ENCODE data around the gene SLC14A1. TPM values are rescaled to one million over a fixed set of nuclear protein-coding genes. Genes with fewer than 3 reads are reported as not detected.

Gene SLC14A1
- total RNA-seq, 1 donor from 2014 or later, result 0.36 TPM

DNA sequence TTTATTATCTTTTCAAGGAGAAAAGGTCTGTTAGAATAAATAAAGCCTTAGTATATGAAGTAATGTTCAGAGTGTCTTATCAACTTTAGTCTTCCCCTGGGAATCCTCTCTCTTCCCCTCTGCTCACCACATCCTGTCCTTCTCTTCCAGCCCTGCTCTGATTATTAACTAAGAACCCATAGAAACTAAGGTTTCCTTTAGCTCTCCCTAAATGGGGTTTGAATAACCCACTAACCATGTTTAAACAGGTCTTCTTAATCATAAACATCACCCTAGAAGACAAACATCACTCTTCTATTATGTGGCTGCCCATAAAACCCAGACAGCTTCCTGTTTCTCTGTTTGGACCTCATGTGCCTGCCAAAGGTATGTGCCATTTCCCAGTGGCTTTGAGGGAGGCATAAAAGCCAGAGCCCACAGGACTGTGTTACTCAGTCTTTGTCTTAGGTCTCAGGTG lies 50.1 kb downstream of the SLC14A1 start:
- TF ChIP-seq, protein P1, sequence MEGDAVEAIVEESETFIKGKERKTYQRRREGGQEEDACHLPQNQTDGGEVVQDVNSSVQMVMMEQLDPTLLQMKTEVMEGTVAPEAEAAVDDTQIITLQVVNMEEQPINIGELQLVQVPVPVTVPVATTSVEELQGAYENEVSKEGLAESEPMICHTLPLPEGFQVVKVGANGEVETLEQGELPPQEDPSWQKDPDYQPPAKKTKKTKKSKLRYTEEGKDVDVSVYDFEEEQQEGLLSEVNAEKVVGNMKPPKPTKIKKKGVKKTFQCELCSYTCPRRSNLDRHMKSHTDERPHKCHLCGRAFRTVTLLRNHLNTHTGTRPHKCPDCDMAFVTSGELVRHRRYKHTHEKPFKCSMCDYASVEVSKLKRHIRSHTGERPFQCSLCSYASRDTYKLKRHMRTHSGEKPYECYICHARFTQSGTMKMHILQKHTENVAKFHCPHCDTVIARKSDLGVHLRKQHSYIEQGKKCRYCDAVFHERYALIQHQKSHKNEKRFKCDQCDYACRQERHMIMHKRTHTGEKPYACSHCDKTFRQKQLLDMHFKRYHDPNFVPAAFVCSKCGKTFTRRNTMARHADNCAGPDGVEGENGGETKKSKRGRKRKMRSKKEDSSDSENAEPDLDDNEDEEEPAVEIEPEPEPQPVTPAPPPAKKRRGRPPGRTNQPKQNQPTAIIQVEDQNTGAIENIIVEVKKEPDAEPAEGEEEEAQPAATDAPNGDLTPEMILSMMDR (IDR thresholded peaks at IDR 0.05; ENCODE audit: unreplicated experiment), result no peak
- Mint-ChIP-seq H3K4me1 (ENCODE audit: unreplicated experiment) (peaks cover 6% of the 10 kb centered on the region), H3K27me3 (ENCODE audit: unreplicated experiment) (peaks cover 2% of the 10 kb centered on the region), H3K4me3 (ENCODE audit: unreplicated experiment) (no peak overlapping the region), H3K9me3 (ENCODE audit: unreplicated experiment) (no peaks in the 10 kb centered on the region), H3K27ac (ENCODE audit: unreplicated experiment) (no peak overlapping the region), H3K36me3 (ENCODE audit: low read depth, unreplicated experiment) (peaks cover 6% of the 10 kb centered on the region)
- DNase-seq (ENCODE audit: low spot score), result no peak

DNA sequence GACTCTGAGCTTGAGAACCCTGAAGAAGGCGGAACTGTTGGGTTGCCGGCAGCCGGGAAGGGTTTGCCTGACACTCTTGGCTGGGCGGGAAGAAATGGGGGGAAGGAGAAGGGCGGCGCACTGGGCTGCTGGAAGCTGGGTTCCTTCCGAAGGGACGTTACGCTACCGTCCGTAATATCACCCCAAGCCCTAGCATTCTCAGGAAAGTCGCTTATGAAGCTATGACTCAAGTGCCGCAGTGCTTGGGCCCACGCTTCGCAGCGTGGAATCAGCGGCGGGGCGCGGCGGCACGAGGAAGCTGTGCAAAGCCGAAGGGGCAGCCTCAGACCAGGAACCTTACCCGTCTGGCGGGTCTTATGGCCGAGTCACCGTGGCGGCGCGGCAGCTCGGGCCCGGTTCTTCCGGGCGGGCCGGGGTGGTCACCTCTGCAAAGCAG lies 51.3 kb downstream of the SLC14A1 start:
- H3K9me3 Mint-ChIP-seq (ENCODE audit: unreplicated experiment), result no peaks in the 10 kb centered on the region
- TF ChIP-seq, protein P1 (IDR thresholded peaks at IDR 0.05; ENCODE audit: unreplicated experiment), result no peak
- peak; percentile 11 for DNase-seq (ENCODE audit: low spot score)
- H3K27ac Mint-ChIP-seq (ENCODE audit: unreplicated experiment), result no peak overlapping the region
- H3K36me3 Mint-ChIP-seq (ENCODE audit: low read depth, unreplicated experiment), result peaks cover 2% of the 10 kb centered on the region
- peaks cover 3% of the 10 kb centered on the region for H3K27me3 Mint-ChIP-seq (ENCODE audit: unreplicated experiment)
- peak overlapping the region; percentile 75 for H3K4me3 Mint-ChIP-seq (ENCODE audit: unreplicated experiment)
- peaks cover 6% of the 10 kb centered on the region for H3K4me1 Mint-ChIP-seq (ENCODE audit: unreplicated experiment)

DNA sequence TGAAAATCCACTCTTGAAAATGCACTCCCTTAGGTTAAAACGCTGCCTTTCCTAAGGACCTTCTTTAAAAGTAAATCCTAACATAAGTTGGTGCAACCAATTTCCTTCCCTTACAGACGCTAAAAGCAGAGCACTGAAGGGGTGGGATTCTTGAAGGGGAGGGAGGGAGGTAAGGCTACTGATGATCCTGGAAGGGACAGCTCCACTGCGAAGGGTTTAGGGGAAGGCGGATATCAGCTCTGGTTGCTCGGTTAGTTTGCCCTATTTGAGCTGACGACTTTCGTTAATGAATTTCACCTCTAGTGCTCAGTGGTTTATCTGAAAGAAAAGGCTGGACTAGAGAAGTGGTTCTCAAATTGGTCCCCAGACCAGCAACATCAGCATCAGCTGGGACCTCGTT lies 51.8 kb downstream of the SLC14A1 start:
- peak overlapping the region; percentile 12 for H3K4me3 Mint-ChIP-seq (ENCODE audit: unreplicated experiment)
- peaks cover 6% of the 10 kb centered on the region for H3K4me1 Mint-ChIP-seq (ENCODE audit: unreplicated experiment)
- H3K9me3 Mint-ChIP-seq (ENCODE audit: unreplicated experiment), result no peaks in the 10 kb centered on the region
- H3K27me3 Mint-ChIP-seq (ENCODE audit: unreplicated experiment), result peaks cover 5% of the 10 kb centered on the region
- no peak overlapping the region for H3K27ac Mint-ChIP-seq (ENCODE audit: unreplicated experiment)
- DNase-seq (ENCODE audit: low spot score), result no peak
- no peaks in the 10 kb centered on the region for H3K36me3 Mint-ChIP-seq (ENCODE audit: low read depth, unreplicated experiment)
- TF ChIP-seq, protein P1 (IDR thresholded peaks at IDR 0.05; ENCODE audit: unreplicated experiment), result no peak

DNA sequence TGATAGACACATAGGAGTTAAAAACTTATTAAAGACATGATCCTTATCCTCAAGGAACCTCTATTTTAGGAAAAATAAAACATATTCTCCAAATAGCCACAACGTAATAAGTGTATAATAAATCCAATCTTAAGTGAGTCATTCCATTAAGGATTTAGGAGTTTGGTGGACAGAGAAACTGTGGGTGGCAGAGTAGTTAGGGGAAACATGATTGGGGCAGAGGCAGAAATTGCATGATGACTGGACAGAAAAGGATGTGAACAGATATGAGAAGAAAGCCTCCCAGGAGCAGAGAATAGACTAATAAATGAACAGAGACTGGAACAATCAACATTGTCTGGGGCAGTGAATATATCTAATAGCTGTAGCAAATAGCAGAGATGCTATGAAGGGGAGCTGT lies 53.4 kb downstream of the SLC14A1 start:
- Mint-ChIP-seq H3K4me1 (ENCODE audit: unreplicated experiment) (peaks cover 6% of the 10 kb centered on the region), H3K9me3 (ENCODE audit: unreplicated experiment) (no peaks in the 10 kb centered on the region), H3K27ac (ENCODE audit: unreplicated experiment) (no peak overlapping the region), H3K27me3 (ENCODE audit: unreplicated experiment) (peaks cover 5% of the 10 kb centered on the region), H3K4me3 (ENCODE audit: unreplicated experiment) (no peak overlapping the region), H3K36me3 (ENCODE audit: low read depth, unreplicated experiment) (no peaks in the 10 kb centered on the region)
- TF ChIP-seq, protein P1 (IDR thresholded peaks at IDR 0.05; ENCODE audit: unreplicated experiment), result no peak
- DNase-seq (ENCODE audit: low spot score), result no peak

DNA sequence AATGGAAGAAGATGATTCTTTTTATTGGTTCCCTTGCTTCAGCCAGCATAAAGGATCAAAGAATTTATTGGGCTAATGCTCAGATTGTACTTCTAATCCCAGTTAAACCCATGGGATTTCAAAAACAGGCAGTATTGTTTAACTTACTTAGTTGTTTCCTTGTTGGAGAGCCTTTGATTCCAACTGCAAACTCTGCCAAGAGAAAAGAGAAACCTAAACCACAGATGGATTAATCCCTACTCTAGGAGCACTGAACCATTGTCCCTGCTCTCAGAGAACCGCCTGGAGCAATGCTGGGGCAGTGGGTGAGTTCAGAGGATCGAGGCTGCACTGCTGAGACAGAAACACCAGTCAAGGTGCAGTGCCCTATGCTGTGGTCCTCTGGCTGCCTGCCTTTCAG lies 56.6 kb downstream of the SLC14A1 start:
- Mint-ChIP-seq H3K27me3 (ENCODE audit: unreplicated experiment) (peaks cover 5% of the 10 kb centered on the region), H3K36me3 (ENCODE audit: low read depth, unreplicated experiment) (no peaks in the 10 kb centered on the region), H3K4me3 (ENCODE audit: unreplicated experiment) (no peak overlapping the region), H3K9me3 (ENCODE audit: unreplicated experiment) (no peaks in the 10 kb centered on the region), H3K4me1 (ENCODE audit: unreplicated experiment) (no peaks in the 10 kb centered on the region), H3K27ac (ENCODE audit: unreplicated experiment) (no peak overlapping the region)
- no peak for DNase-seq (ENCODE audit: low spot score)
- TF ChIP-seq, protein P1 (IDR thresholded peaks at IDR 0.05; ENCODE audit: unreplicated experiment), result no peak
